Endometrial microvascular endothelial cells (primary cell): Measurements from ENCODE around the gene DECR2. TPM values are rescaled to one million over a fixed set of nuclear protein-coding genes. Genes with fewer than 3 reads are reported as not detected.
"Not testable (repeated sequence)": the region's sequence is repeated elsewhere in the genome, so short reads cannot be mapped to it uniquely, and the experiment has no call there.

Experiments
- in situ Hi-C: cut with HindIII; loops from 2 replicates; pipeline ENCODE4 v1.10.0; 2017; ENCODE audit warnings: low sequenced_read_pairs, low pct_unique_long_range_greater_than_20kb; ENCODE audit errors: inconsistent ontology term
- total RNA-seq: library from RNA; depleted of rRNA; stranded (reverse); fragments of >200 nt; gene quantifications from one replicate; pipeline ENCODE4 v1.2.3, GENCODE V29; 2015; ENCODE audit errors: inconsistent ontology term

DECR2 gene
- total RNA-seq, 1 donor from 2014 or later, result 17.3 TPM

DNA sequence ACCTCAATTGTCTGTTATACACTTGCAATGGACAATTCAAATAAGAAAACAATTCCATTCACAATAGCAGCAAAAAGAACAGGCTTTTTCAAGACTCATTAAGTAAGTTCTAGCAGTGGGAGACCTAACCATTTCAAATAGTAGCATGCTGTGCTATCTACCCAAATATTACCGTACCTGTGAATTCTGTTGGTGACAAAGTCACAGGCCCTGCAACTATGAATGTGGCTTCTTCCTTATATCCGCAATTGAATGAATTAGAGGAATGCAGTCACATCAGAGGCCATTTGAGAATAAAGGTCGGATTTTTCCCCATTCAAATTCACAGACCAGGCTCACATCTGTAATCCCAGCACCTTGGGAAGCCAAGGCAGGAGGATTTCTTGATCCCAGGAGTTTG lies 5.5 kb upstream of the DECR2 start:
- in situ Hi-C loops, result no loop called here

DNA sequence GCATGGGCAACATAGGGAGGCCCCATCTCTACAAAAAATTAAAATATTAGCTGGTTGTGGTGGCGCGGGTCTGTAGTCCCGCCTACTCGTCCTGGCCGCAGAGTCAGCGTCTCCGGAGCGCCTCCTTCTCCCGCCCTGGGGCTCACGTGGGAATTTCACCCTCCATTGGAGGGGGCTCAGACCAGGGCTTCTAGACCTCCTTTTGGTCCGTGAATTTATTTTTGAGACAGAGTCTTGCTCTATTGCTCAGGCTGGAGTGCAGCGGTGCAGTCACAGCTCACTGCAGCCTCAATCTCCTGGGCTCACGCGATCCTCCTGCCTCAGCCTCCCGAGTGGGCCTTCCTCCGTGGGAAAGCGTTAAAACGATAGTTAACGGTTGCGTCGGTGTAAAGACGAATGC lies 5.1 kb upstream of the DECR2 start:
- in situ Hi-C loops, result no loop called here

DNA sequence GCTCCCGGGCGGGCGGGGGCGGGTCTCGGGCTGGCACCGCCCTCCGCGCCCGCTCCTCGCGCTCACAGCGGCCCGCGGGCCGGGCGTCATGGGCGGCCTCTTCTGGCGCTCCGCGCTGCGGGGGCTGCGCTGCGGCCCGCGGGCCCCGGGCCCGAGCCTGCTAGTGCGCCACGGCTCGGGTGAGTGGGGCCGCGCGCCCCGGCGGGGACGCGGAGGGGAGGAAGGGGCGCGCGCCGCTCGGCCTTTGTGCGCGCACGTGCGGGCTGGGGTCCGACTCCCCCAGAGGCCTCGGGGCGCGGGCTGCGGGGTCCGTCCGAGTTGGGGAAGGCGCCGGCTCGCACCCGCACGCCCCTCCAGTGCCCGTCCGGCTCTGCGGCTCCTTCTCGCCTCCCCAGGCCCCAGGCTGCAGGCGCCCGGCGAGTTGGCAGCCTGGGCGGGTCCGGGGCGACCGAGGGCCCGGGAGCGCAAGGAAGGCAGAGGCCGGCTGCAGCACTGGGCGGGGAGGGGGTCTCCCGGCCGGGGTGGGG lies 4.5 kb upstream of the DECR2 start, which contains the start of gene NME4:
Gene NME4, plus strand, starts transcription at position 65 of the 527 bp plus-strand sequence. Its CDS starts 24 bp downstream, at position 89.
- in situ Hi-C loops, result no loop called here

DNA sequence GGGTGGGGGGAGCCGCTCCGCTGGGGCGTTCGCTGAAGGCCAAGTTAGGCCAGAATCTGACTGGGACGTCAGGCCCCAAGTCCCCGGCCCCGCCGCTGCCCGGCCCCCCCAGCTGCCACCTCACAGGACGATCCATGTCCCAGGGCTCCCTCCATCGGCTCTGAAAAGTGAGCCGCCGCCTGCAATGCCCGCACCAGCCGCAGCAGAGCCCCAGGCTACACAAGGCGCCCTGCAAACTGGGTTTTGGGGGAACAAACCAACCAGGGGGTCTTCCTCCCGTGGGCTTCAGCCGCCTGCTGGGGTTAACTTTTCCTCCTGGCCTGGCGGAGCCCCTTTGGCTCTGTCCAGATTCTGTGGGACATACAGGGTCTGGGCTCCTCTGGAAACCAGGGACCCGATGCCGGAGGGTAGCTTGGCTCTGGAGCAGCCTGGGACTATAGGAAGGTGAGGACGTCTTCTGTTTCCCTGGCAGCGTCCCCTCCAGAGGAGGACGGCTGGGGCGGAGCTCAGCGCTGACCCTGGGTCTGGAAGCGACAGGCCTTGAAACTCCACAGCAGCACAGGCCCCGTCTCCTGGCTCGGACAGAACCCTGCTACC lies 3.9 kb upstream of the DECR2 start:
- in situ Hi-C loops, result no loop called here

DNA sequence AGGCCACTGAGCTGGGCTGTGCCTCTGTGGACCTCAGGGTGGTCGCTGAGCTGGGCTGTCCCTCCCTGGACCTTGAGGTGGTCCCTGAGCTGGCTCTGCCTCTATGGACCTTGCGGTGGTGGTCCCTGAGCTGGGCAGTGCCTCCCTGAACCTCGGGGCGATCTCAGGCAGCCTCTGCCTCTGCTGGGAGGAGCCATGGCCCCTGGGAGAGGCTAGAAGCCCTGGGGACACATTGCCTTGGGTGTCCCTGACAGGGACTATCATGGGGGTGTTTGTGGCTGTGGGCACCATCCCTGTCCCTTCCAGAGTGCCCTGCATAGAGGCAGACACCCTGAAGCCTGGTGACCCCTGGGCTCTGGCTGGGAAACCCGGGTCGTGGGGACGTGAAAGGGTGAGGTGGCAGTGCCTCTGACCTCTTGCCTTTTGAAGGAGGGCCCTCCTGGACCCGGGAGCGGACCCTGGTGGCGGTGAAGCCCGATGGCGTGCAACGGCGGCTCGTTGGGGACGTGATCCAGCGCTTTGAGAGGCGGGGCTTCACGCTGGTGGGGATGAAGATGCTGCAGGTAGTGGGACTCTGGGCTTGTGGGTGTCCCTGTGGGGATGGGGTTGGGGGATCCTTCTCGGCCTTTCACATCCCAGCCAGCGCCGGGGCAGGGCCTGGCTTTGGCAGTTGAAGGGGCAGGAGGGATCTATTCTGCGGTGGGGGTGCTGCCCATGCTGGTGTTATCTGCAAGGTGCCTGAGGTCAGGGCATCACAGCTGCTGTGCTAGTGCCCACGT lies 2.9 kb upstream of the DECR2 start:
- in situ Hi-C loops, result no loop called here

DNA sequence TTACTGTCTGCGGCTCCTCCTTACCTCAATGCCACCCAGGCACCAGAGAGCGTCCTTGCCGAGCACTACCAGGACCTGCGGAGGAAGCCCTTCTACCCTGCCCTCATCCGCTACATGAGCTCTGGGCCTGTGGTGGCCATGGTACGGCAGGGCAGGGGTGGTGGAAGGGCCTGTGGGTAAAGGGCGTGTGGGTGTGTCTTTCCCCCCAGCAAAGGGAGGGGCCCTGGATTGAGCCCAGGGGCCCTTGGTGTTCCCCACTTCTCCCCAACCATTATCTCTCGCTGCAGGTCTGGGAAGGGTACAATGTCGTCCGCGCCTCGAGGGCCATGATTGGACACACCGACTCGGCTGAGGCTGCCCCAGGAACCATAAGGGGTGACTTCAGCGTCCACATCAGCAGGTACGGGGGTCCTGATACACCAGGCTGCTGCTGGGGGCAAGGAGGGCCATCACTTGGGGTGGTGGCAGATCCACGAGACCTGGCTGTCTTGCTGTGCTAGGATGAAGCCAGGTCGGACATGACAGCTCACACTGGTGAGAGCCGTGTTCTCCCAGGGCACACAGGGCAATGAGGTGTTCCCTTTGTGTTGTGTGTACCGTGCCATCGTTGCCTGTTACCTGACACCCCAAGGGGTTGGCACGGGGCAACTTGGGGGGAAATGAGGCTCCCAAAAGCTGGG lies 2.2 kb upstream of the DECR2 start:
- in situ Hi-C loops, result no loop called here

- in situ Hi-C loops, result no loop called here
Observed at GRCh38 chr16:400061-400591, 1.6 kb upstream of the DECR2 start.

- in situ Hi-C loops, result no loop called here
Observed at GRCh38 chr16:404971-405486, 3.3 kb downstream of the DECR2 start.

DNA sequence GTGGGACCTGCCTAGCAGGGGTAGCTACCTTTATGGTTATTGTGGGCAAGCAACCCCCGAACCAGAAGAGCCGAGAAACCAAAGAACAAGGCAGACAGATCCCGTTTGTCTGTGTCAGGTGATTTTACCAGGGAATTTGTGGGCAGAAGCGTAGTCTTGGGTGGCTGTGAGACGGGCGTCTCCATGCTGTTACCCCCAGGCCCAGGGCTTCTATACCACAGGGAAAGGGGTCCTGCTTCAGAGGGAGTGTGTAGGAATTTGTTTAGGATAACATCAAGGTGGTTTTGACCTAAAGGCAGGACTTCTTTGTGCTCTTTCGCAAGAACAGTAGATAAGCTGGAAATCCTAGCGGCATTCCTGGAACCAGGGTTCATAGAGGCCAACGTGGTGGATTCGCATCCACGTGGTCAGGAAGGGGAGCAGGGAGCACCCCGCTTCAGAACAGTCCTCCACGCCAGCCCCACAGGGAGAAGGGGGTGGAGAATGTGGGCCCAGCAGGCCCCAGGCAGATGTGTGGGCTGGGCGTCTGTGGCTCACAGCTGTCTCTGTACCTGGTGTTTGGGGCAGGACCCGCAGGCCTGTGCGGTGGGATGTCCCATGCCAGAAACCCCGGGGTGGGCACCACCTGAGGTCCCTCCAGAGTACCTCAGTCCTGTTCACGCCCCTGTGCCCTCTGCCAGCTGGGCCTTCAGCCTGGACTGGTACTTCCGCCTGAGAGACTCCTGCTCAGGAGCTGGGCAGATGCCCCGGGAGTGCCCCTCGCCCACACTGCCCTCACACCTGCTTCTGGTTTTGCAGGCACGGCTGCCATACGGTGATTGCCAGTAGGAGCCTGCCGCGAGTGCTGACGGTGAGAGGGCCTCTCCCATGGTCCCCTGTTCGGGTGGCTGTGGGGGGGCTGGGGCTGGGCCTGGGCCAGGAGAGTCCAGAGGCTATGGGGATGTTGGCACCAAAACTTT lies 4.1 kb downstream of the DECR2 start:
- in situ Hi-C loops, result no loop called here

DNA sequence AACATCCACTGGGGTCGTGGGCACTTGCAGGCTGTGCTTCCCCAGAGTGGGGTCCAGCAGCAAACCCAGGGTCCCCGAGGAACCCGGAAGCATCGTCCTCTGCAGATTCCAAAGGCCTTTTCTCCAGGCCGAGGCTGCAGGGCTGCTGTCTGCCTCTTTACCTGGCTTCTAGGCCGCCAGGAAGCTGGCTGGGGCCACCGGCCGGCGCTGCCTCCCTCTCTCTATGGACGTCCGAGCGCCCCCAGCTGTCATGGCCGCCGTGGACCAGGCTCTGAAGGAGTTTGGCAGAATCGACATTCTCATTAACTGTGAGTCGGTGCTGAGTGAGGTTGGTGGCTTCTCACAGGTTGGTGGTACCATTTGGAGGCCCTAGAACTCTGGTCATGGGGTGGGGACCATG lies 5.6 kb downstream of the DECR2 start:
- in situ Hi-C loops, result no loop called here

GRCh38 chr16:410516-411178 lies 9.0 kb downstream of the DECR2 start:
- in situ Hi-C loops, result no loop called here

GRCh38 chr16:411576-412265 lies 10.0 kb downstream of the DECR2 start:
- in situ Hi-C loops, result no loop called here

- in situ Hi-C loops, result no loop called here
Observed at GRCh38 chr16:414395-415169, 12.9 kb downstream of the DECR2 start.

DNA sequence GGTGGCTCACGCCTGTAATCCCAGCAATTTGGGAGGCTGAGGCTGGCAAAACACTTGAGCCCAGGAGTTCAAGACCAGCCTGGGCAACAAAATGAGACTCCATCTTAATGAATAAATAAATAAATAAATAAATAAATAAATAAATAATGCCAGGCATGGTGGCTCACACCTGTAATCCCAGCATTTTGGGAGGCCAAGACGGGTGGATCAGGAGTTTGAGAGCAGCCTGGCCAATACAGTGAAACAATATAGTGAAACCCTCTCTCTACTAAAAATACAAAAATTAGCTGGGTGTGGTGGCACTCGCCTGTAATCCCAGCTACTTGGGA lies 13.4 kb downstream of the DECR2 start:
- in situ Hi-C loops, result not testable (repeated sequence)

DNA sequence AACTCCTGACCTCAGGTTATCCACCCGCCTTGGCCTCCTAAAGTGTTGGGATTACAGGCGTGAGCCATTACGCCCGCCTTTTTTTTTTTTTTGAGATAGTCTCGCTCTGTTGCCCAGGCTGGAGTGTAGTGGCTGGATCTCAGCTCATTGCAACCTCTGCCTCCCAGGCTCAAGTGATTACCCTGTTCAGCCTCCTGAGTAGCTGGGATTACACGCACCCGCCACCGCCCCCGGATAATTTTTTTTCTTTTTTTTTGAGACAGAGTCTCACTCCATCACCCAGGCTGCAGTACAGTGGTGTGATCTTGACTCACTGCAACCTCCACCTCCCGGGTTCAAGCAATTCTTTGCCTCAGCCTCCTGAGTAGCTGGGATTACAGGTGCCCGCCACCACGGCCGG lies 20.5 kb downstream of the DECR2 start:
- in situ Hi-C loops, result not testable (repeated sequence)

- in situ Hi-C loops, result no loop called here
Observed at GRCh38 chr16:424033-424622, 22.4 kb downstream of the DECR2 start.
